Measurements from ENCODE around the gene KCNJ6. TPM values are rescaled to one million over a fixed set of nuclear protein-coding genes. Genes with fewer than 3 reads are reported as not detected.

The KCNJ6 gene
- total RNA-seq, 1 donor from 2014 or later: 2.6 TPM

DNA sequence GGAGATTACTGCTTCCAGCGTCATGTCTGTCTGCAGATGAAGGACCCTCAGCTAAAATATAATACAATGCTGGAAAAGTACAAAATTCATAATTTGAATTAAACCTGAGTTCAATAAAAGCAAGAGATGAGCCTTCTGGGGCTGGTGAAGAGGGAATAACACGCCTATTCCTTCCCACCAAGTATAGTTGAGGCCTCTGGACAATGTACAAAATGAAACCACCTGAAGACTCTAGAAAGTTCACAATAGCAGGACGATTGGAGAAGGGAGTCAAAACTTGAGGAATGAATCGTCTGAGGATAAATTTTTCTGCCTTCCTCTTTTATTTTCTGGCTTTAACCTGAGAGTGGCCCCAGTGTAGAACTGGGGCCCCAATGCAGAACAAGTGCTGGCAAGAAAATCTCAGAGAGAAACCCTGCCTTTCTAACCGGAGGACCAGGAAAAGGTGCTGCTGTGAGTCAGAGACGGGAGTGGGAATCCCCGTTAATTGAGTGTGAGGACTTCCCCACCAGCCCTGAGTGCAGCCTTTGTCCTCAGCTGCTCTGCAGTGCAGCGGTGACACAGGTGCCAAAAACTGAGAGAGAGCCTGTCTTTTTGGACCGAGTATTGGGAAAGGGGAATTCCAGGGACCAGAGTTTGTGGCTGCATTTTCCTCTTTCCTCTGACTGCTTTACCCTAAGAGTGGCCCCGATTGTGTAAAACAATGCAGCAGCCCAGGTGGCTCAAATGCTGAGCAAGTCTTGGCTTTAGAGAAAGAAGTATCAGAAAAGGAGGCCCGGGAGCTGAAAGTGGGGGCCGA is 284.7 kb downstream of the KCNJ6 start:
- H2AFZ ChIP-seq (ENCODE audit: low read depth, low read length): no peak overlapping the region
- Mint-ChIP-seq H3K4me3 (ENCODE audit: unreplicated experiment) (no peak overlapping the region), H3K36me3 (ENCODE audit: low read depth, unreplicated experiment) (no peaks in the 10 kb centered on the region), H3K9me3 (ENCODE audit: unreplicated experiment) (peaks cover 3% of the 10 kb centered on the region), H3K4me1 (ENCODE audit: low read depth, unreplicated experiment) (peaks cover 13% of the 10 kb centered on the region), H3K27ac (ENCODE audit: unreplicated experiment) (no peak overlapping the region), H3K27me3 (ENCODE audit: low read depth, unreplicated experiment) (no peaks in the 10 kb centered on the region)
- FAIRE-seq (no peak), DNase-seq (ENCODE audit: low read depth) (no peak)
- no peaks in the 10 kb centered on the region for H3K36me3 ChIP-seq (ENCODE audit: insufficient read depth, low read length)
- H3K27ac ChIP-seq (ENCODE audit: low read depth, low read length): no peak overlapping the region
- H3K9ac ChIP-seq (ENCODE audit: low read length): no peak overlapping the region
- no peaks in the 10 kb centered on the region for H3K9me3 ChIP-seq (ENCODE audit: insufficient read depth, low read depth, low read length)
- H3K79me2 ChIP-seq (ENCODE audit: insufficient read depth, low read length): no peaks in the 10 kb centered on the region
- H4K20me1 ChIP-seq (ENCODE audit: insufficient read depth, low read length): no peaks in the 10 kb centered on the region
- peak overlapping the region; percentile 20 for H3K4me2 ChIP-seq (ENCODE audit: low read length)
- peaks cover 7% of the 10 kb centered on the region for H3K4me1 ChIP-seq (ENCODE audit: insufficient read depth, low read length)
- TF ChIP-seq EZH2 (IDR thresholded peaks at IDR 0.05; ENCODE audit: insufficient read depth, low read length): no peak
- TF ChIP-seq, protein P1, sequence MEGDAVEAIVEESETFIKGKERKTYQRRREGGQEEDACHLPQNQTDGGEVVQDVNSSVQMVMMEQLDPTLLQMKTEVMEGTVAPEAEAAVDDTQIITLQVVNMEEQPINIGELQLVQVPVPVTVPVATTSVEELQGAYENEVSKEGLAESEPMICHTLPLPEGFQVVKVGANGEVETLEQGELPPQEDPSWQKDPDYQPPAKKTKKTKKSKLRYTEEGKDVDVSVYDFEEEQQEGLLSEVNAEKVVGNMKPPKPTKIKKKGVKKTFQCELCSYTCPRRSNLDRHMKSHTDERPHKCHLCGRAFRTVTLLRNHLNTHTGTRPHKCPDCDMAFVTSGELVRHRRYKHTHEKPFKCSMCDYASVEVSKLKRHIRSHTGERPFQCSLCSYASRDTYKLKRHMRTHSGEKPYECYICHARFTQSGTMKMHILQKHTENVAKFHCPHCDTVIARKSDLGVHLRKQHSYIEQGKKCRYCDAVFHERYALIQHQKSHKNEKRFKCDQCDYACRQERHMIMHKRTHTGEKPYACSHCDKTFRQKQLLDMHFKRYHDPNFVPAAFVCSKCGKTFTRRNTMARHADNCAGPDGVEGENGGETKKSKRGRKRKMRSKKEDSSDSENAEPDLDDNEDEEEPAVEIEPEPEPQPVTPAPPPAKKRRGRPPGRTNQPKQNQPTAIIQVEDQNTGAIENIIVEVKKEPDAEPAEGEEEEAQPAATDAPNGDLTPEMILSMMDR (IDR thresholded peaks at IDR 0.05; ENCODE audit: insufficient read depth, low read depth, low read length): no peak
- H3K4me3 ChIP-seq (ENCODE audit: insufficient read depth, low read depth, low read length): no peak overlapping the region
- H3K27me3 ChIP-seq (ENCODE audit: insufficient read depth, low read length): peaks cover 5% of the 10 kb centered on the region

DNA sequence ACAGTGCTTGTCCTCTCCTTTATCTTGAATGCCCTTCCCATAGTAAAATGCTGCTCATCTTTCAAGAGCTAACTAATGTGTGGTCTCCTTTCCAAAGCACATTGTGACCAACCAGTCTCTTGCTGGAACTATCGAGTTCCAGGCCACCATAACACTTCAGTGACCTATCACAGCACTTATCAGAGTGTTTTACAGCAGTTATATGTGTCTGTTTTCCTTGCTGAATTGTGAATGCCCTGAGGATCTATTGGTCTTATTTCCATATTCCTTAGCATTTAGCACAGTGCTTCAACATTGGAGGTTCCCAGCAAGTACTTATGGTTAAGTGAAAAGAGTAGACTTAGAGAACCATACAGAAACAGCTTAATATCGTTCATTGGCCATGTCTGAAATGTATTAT is 285.4 kb downstream of the KCNJ6 start:
- Histone ChIP-seq H3K4me1 (ENCODE audit: insufficient read depth, low read length) (peaks cover under 1% of the 10 kb centered on the region), H2AFZ (ENCODE audit: low read depth, low read length) (no peak overlapping the region), H3K4me3 (ENCODE audit: insufficient read depth, low read depth, low read length) (no peak overlapping the region), H3K9me3 (ENCODE audit: insufficient read depth, low read depth, low read length) (no peaks in the 10 kb centered on the region), H4K20me1 (ENCODE audit: insufficient read depth, low read length) (no peaks in the 10 kb centered on the region), H3K9ac (ENCODE audit: low read length) (no peak overlapping the region), H3K36me3 (ENCODE audit: insufficient read depth, low read length) (no peaks in the 10 kb centered on the region), H3K79me2 (ENCODE audit: insufficient read depth, low read length) (no peaks in the 10 kb centered on the region), H3K4me2 (ENCODE audit: low read length) (no peak overlapping the region), H3K27me3 (ENCODE audit: insufficient read depth, low read length) (peaks cover 5% of the 10 kb centered on the region), H3K27ac (ENCODE audit: low read depth, low read length) (no peak overlapping the region)
- FAIRE-seq (no peak), DNase-seq (ENCODE audit: low read depth) (no peak)
- no peaks in the 10 kb centered on the region for H3K36me3 Mint-ChIP-seq (ENCODE audit: low read depth, unreplicated experiment)
- no peak overlapping the region for H3K4me3 Mint-ChIP-seq (ENCODE audit: unreplicated experiment)
- no peak overlapping the region for H3K27ac Mint-ChIP-seq (ENCODE audit: unreplicated experiment)
- H3K9me3 Mint-ChIP-seq (ENCODE audit: unreplicated experiment): peaks cover 3% of the 10 kb centered on the region
- H3K27me3 Mint-ChIP-seq (ENCODE audit: low read depth, unreplicated experiment): no peaks in the 10 kb centered on the region
- peaks cover 6% of the 10 kb centered on the region for H3K4me1 Mint-ChIP-seq (ENCODE audit: low read depth, unreplicated experiment)
- TF ChIP-seq EZH2 (IDR thresholded peaks at IDR 0.05; ENCODE audit: insufficient read depth, low read length): no peak
- TF ChIP-seq, protein P1 (IDR thresholded peaks at IDR 0.05; ENCODE audit: insufficient read depth, low read depth, low read length): no peak

DNA sequence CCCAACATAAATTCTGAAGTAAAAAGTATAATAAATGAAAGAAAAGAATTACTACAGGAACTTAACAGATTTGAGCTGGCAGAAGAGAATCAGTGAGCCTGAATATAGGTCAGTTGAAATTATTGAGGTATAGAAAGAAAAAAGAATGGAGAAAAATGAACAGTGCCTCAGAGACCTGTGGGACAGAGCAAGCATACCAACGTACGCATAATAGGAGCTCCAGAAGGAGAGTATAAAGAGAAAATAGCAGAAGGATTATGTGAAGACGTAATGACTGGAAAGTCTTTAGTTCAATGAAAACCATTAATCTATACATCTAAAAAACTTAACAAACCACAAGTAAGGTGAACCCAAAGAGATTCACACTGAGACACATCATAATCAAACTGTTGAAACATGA is 287.9 kb downstream of the KCNJ6 start:
- Histone ChIP-seq H3K4me1 (ENCODE audit: insufficient read depth, low read length) (no peaks in the 10 kb centered on the region), H3K9me3 (ENCODE audit: insufficient read depth, low read depth, low read length) (no peaks in the 10 kb centered on the region), H3K9ac (ENCODE audit: low read length) (no peak overlapping the region), H4K20me1 (ENCODE audit: insufficient read depth, low read length) (no peaks in the 10 kb centered on the region), H2AFZ (ENCODE audit: low read depth, low read length) (no peak overlapping the region), H3K27ac (ENCODE audit: low read depth, low read length) (no peak overlapping the region), H3K36me3 (ENCODE audit: insufficient read depth, low read length) (no peaks in the 10 kb centered on the region), H3K4me3 (ENCODE audit: insufficient read depth, low read depth, low read length) (no peak overlapping the region), H3K79me2 (ENCODE audit: insufficient read depth, low read length) (no peaks in the 10 kb centered on the region), H3K4me2 (ENCODE audit: low read length) (no peak overlapping the region), H3K27me3 (ENCODE audit: insufficient read depth, low read length) (peaks cover 5% of the 10 kb centered on the region)
- peaks cover 5% of the 10 kb centered on the region for H3K4me1 Mint-ChIP-seq (ENCODE audit: low read depth, unreplicated experiment)
- H3K27ac Mint-ChIP-seq (ENCODE audit: unreplicated experiment): no peak overlapping the region
- no peaks in the 10 kb centered on the region for H3K36me3 Mint-ChIP-seq (ENCODE audit: low read depth, unreplicated experiment)
- H3K4me3 Mint-ChIP-seq (ENCODE audit: unreplicated experiment): no peak overlapping the region
- no peak for TF ChIP-seq EZH2 (IDR thresholded peaks at IDR 0.05; ENCODE audit: insufficient read depth, low read length)
- TF ChIP-seq, protein P1 (IDR thresholded peaks at IDR 0.05; ENCODE audit: insufficient read depth, low read depth, low read length): no peak
- H3K9me3 Mint-ChIP-seq (ENCODE audit: unreplicated experiment): no peaks in the 10 kb centered on the region
- no peak for DNase-seq (ENCODE audit: low read depth)
- FAIRE-seq: no peak
- H3K27me3 Mint-ChIP-seq (ENCODE audit: low read depth, unreplicated experiment): no peaks in the 10 kb centered on the region

Data from astrocyte (in vitro differentiated cells and primary cell).